HEK293 (cell line): ENCODE data around the gene GPR89B.
"Not testable (repeated sequence)": the region's sequence is repeated elsewhere in the genome, so short reads cannot be mapped to it uniquely, and the experiment has no call there.

Experiments used
- BCL11B ChIP-seq: fragments of 450-650 bp; formaldehyde crosslinking; IDR thresholded peaks from 2 replicates; pipeline ENCODE4 v1.5.1; 2016; ENCODE audit warnings: low read depth, missing biosample characterization, missing genetic modification characterization
- REST ChIP-seq: fragments of 450-650 bp; formaldehyde crosslinking; IDR thresholded peaks from 2 replicates; pipeline ENCODE4 v1.5.1; 2016; ENCODE audit warnings: missing biosample characterization, missing genetic modification characterization
- YY1 ChIP-seq: fragments of 450-650 bp; formaldehyde crosslinking; IDR thresholded peaks from 2 replicates; pipeline ENCODE4 v1.5.1; 2018; ENCODE audit warnings: missing biosample characterization, missing genetic modification characterization
- ZBTB1 ChIP-seq: fragments of 450-650 bp; formaldehyde crosslinking; IDR thresholded peaks from 2 replicates; pipeline ENCODE4 v1.5.1; 2016; ENCODE audit warnings: missing biosample characterization, missing genetic modification characterization
- ZFHX2 ChIP-seq: fragments of 450-650 bp; formaldehyde crosslinking; conservative IDR thresholded peaks from 2 replicates; pipeline ENCODE4 v1.5.1; 2016; ENCODE audit warnings: missing biosample characterization, missing genetic modification characterization
- ZNF169 ChIP-seq: fragments of 450-650 bp; formaldehyde crosslinking; IDR thresholded peaks from 2 replicates; pipeline ENCODE4 v1.5.1; 2016; ENCODE audit warnings: missing biosample characterization, missing genetic modification characterization
- ZNF184 ChIP-seq: fragments of 450-650 bp; IDR thresholded peaks from 2 replicates; pipeline ENCODE4 v1.5.1; 2018; ENCODE audit warnings: missing biosample characterization, mild to moderate bottlenecking, missing genetic modification characterization
- ZNF19 ChIP-seq: fragments of 450-650 bp; formaldehyde crosslinking; IDR thresholded peaks from 2 replicates; pipeline ENCODE4; 2016; ENCODE audit warnings: missing biosample characterization, missing genetic modification characterization, low read depth
- ZNF791 ChIP-seq: fragments of 450-650 bp; formaldehyde crosslinking; IDR thresholded peaks from 2 replicates; pipeline ENCODE4 v1.5.1; 2016; ENCODE audit warnings: missing biosample characterization, missing genetic modification characterization
- ZNF792 ChIP-seq: fragments of 450-650 bp; formaldehyde crosslinking; IDR thresholded peaks from 2 replicates; pipeline ENCODE4 v1.5.1; 2016; ENCODE audit warnings: missing biosample characterization, missing genetic modification characterization
- TF ChIP-seq, protein P1 (sequence below): fragments of 450-650 bp; formaldehyde crosslinking; IDR thresholded peaks from 2 replicates; pipeline ENCODE4 v1.5.1; 2016; ENCODE audit warnings: missing biosample characterization, missing genetic modification characterization

GRCh38 chr1:147964575-147964974 is 36.4 kb downstream of the GPR89B start:
- not testable (repeated sequence) for TF ChIP-seq ZNF169 (tag by site-specific recombination); BCL11B; REST (tag by site-specific recombination); ZNF792 (tag by site-specific recombination); ZNF19 (tag by site-specific recombination); ZNF184 (tag by site-specific recombination); ZNF791; ZFHX2; YY1 (tag by site-specific recombination); ZBTB1 (tag by site-specific recombination)
- TF ChIP-seq, protein P1, sequence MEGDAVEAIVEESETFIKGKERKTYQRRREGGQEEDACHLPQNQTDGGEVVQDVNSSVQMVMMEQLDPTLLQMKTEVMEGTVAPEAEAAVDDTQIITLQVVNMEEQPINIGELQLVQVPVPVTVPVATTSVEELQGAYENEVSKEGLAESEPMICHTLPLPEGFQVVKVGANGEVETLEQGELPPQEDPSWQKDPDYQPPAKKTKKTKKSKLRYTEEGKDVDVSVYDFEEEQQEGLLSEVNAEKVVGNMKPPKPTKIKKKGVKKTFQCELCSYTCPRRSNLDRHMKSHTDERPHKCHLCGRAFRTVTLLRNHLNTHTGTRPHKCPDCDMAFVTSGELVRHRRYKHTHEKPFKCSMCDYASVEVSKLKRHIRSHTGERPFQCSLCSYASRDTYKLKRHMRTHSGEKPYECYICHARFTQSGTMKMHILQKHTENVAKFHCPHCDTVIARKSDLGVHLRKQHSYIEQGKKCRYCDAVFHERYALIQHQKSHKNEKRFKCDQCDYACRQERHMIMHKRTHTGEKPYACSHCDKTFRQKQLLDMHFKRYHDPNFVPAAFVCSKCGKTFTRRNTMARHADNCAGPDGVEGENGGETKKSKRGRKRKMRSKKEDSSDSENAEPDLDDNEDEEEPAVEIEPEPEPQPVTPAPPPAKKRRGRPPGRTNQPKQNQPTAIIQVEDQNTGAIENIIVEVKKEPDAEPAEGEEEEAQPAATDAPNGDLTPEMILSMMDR (tag by site-specific recombination), result not testable (repeated sequence)
